GM13976 (cell line): ENCODE measurements around the gene GTSF1L.

ENCODE experiments used
- DNase-seq: peaks from one replicate; pipeline ENCODE4 v3.0.0; 2012; ENCODE audit warnings: low spot score
- in situ Hi-C: fragments of 300-500 bp; cut with MboI; formaldehyde crosslinking; loops from one replicate; pipeline ENCODE4 v1.12.0; 2022; ENCODE audit warnings: low sequenced_read_pairs, mixed read lengths, inconsistent platforms; ENCODE audit not compliant: unreplicated experiment
- TF ChIP-seq, protein P1 (sequence below): IDR thresholded peaks from 2 replicates; pipeline ENCODE4 v1.5.1; 2012; ENCODE audit warnings: borderline replicate concordance, mild to moderate bottlenecking; ENCODE audit not compliant: insufficient read depth; ENCODE audit errors: extremely low read depth, missing control alignments, control extremely low read depth

Gene GTSF1L

DNA sequence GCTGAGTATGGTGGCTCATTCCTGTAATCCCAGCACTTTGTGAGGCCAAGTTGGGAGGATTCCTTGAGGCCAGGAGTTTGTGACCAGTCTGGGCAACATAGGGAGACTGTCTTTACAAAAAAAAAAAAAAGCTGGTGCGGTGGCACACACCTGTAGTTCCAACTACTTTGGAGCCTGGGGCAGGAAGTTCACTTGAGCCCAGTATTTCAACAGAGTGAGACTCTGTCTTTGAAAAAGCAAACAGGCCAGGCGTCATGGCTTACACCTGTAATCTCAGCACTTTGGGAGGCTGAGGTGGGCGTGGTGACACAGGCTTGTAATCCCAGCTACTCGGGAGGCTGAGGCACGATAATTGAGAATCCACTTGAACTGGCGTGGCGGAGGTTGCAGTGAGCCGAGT, 31.2 kb downstream of the GTSF1L start:
- TF ChIP-seq, protein P1, sequence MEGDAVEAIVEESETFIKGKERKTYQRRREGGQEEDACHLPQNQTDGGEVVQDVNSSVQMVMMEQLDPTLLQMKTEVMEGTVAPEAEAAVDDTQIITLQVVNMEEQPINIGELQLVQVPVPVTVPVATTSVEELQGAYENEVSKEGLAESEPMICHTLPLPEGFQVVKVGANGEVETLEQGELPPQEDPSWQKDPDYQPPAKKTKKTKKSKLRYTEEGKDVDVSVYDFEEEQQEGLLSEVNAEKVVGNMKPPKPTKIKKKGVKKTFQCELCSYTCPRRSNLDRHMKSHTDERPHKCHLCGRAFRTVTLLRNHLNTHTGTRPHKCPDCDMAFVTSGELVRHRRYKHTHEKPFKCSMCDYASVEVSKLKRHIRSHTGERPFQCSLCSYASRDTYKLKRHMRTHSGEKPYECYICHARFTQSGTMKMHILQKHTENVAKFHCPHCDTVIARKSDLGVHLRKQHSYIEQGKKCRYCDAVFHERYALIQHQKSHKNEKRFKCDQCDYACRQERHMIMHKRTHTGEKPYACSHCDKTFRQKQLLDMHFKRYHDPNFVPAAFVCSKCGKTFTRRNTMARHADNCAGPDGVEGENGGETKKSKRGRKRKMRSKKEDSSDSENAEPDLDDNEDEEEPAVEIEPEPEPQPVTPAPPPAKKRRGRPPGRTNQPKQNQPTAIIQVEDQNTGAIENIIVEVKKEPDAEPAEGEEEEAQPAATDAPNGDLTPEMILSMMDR = no peak
- no peak for DNase-seq
- in situ Hi-C loops = loop anchor here (25.0 kb wide), 1 partner anchor 158 kb away; no protein-coding TSS in a partner anchor

DNA sequence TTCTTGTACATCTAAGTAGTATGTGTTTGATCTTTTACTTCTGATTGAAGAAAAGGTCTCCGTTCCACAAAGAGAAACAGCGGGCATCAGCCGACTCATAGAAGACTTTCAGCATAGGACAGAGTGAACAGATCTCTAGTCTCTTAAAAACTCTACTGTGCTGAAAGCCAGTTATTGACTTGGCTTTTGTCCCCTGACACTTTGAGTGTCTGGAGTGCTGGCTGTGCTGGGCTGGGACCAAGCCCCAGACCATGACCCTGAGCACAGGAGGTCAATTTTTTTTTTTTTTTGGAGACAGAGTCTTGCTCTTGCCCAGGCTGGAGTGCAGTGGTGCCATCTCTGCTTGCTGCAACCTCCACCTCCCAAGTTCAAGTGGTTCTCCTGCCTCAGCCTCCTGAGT, 32.0 kb downstream of the GTSF1L start:
- no peak for DNase-seq
- in situ Hi-C loops = loop anchor here (25.0 kb wide), 1 partner anchor 157 kb away; no protein-coding TSS in a partner anchor
- TF ChIP-seq, protein P1 = no peak

DNA sequence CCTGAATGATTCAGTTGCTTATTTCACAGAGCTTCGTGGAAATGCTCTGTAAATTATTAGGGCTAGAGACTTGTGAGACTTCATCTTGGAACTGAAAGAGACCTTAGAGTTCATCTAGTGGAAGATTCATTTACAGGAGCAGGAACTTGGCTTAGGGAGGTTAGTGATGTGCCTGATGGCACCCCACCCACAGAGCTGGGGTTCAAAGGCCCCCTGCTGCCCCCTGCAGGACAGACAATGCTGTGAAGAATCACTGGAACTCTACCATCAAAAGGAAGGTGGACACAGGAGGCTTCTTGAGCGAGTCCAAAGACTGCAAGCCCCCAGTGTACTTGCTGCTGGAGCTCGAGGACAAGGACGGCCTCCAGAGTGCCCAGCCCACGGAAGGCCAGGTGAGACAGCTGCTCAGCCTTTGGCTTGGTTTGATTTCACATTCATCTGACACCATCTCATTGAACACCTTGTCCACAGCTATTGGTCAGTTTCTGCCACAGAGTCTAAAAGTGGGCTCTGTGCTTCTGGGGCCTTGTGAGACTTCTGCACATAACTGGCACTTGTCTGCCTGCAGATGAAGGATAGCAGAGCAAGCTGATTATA, 34.8 kb downstream of the GTSF1L start:
- TF ChIP-seq, protein P1 = peak; percentile 54
- in situ Hi-C loops = loop anchor here (25.0 kb wide), 1 partner anchor 155 kb away; no protein-coding TSS in a partner anchor
- DNase-seq = peak; percentile 81

DNA sequence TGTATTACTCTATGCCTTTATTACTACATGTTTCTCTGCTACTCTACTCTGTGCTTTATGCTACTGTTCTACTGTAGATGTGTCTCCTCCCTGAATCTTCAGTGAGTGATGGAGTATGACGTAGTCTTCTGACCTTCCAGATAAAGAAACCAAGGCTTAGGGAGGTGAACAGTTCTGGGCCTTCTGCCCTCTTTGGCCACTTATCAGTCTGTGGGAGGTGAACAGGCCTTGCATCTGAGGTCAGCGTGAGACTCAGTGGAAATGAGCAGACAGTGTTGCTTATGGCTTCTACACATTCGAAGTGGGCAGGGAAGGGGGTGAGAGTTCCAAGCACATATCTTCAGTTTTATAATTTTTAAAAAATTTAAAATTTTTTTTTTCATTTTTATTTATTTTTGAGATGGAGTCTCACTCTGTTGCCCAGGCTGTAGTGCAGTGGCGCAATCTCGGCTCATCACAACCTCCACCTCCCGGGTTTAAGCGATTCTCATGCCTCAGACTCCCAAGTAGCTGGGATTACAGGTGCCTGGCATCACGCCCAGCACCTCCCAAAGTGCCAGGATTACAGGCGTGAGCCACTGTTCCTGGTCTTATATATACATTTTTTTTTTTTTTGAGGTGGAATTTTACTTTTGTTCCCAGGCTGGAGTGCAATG, 35.7 kb downstream of the GTSF1L start:
- in situ Hi-C loops = loop anchor here (25.0 kb wide), 1 partner anchor 154 kb away; no protein-coding TSS in a partner anchor
- DNase-seq = no peak
- TF ChIP-seq, protein P1 = no peak

DNA sequence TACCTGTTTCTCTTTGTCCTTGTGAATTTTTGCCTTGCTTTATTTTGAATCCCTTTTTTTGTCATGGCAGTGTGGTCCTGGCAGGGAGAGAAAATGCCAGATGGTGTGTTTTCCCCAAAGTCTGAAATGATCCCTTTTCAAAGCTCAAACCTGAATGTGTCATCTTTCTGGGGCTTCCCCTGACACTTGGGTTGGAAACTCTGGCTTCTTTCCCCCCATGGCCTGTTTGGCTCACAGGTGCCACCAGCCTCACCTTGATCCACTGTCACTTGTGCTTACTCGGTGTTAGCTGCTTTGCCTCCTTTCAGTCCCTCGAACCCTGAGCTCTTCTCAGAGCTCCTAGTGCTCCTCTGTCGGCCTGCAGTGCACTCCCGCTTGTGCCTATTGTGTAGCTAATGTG, 37.6 kb downstream of the GTSF1L start:
- no peak for DNase-seq
- in situ Hi-C loops = loop anchor here (25.0 kb wide), 1 partner anchor 152 kb away; no protein-coding TSS in a partner anchor
- TF ChIP-seq, protein P1 = no peak

DNA sequence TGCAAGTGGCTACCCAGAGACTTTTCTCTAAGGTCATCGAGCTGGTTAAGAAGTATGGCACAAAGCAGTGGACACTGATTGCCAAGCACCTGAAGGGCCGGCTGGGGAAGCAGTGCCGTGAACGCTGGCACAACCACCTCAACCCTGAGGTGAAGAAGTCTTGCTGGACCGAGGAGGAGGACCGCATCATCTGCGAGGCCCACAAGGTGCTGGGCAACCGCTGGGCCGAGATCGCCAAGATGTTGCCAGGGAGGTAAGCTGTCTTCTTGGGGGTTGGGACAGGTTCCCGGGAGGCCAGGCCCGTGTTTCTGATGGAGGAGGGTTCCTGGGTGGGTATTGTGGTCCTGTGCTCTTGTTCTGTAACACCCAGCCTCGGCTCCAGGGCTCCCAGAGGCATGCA, 40.0 kb downstream of the GTSF1L start:
- in situ Hi-C loops = loop anchor here (25.0 kb wide), 1 partner anchor 150 kb away; no protein-coding TSS in a partner anchor
- DNase-seq = no peak
- TF ChIP-seq, protein P1 = no peak

DNA sequence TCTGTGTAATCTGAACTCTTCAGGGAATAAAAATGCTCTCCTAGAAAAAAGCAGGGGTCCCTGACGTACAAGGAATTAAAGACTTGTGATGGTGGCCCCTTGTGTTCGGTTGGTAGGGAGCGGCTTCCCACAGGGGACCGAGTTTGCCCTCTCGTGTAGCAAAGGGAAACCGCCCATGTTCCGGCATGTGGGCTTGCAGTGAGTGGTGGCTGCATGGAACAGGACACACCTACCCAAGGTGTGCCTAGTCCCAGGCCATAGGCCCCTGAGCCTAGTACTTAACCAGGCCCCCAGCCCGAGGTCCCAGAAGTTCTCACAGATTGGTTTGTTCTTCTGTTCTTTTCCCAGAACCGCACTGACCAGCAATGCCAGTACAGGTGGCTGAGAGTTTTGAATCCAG, 44.4 kb downstream of the GTSF1L start:
- in situ Hi-C loops = loop anchor here (25.0 kb wide), 1 partner anchor 145 kb away; no protein-coding TSS in a partner anchor
- DNase-seq = no peak

More for the DNA sequence above, 44.4 kb downstream of the GTSF1L start:
- TF ChIP-seq, protein P1 = no peak
